Epithelial cell of esophagus (primary cell): ENCODE results near the gene ABCC2.

Experiments used
- DNase-seq: peaks from one replicate; pipeline ENCODE4 v3.0.0; 2010; ENCODE audit warnings: low read depth
- H3K4me3 ChIP-seq: 2 replicates; pipeline ENCODE4 v1.5.1; 2011; ENCODE audit warnings: mild to moderate bottlenecking, low read length, control low read depth
- CTCF ChIP-seq: IDR thresholded peaks from 2 replicates; pipeline ENCODE4 v1.5.1; 2011; ENCODE audit warnings: low read depth, mild to moderate bottlenecking, low read length, control low read depth, inconsistent platforms; ENCODE audit not compliant: insufficient read depth; ENCODE audit errors: missing control alignments

Gene ABCC2

GRCh38 chr10:99870123-99870730 is 87.8 kb downstream of the ABCC2 start:
- no peak for TF ChIP-seq CTCF
- no peak overlapping the region for H3K4me3 ChIP-seq
- DNase-seq = no peak

GRCh38 chr10:99872367-99873162 is 90.1 kb downstream of the ABCC2 start:
- DNase-seq = peak; percentile 14
- TF ChIP-seq CTCF = no peak
- no peak overlapping the region for H3K4me3 ChIP-seq

GRCh38 chr10:99873846-99874245 is 91.4 kb downstream of the ABCC2 start:
- no peak for DNase-seq
- TF ChIP-seq CTCF = no peak
- no peak overlapping the region for H3K4me3 ChIP-seq

- TF ChIP-seq CTCF = no peak
- H3K4me3 ChIP-seq = no peak overlapping the region
- no peak for DNase-seq
Measured at GRCh38 chr10:99874341-99875085, 92.1 kb downstream of the ABCC2 start.

- DNase-seq = no peak
- no peak for TF ChIP-seq CTCF
- H3K4me3 ChIP-seq = no peak overlapping the region
Measured at GRCh38 chr10:99875473-99875872, 93.0 kb downstream of the ABCC2 start.

GRCh38 chr10:99880080-99880835 is 97.8 kb downstream of the ABCC2 start:
- H3K4me3 ChIP-seq = no peak overlapping the region
- no peak for DNase-seq
- TF ChIP-seq CTCF = no peak
